Loucy (cell line): ENCODE data around the gene AIF1.

Experiments used
- H2AFZ ChIP-seq: fragments of 200-600 bp; sonication (generic); 2 replicates; pipeline ENCODE4 v1.6.0; 2016; ENCODE audit warnings: antibody characterized with exemption, mild to moderate bottlenecking, low read length, moderate library complexity
- H3F3A ChIP-seq: fragments of 200-600 bp; 2 replicates; pipeline ENCODE4 v1.6.0; 2016; ENCODE audit warnings: antibody characterized with exemption, low read depth, mild to moderate bottlenecking
- H3K27me3 ChIP-seq: fragments of 200-600 bp; sonication (generic); 2 replicates; pipeline ENCODE4 v1.6.1; 2014; ENCODE audit warnings: low read length, mild to moderate bottlenecking; ENCODE audit not compliant: insufficient read depth, poor library complexity, severe bottlenecking
- H3K36me3 ChIP-seq: fragments of 200-600 bp; sonication (generic); 2 replicates; pipeline ENCODE4 v1.6.1; 2016; ENCODE audit warnings: low read length; ENCODE audit not compliant: insufficient read depth
- H3K4me1 ChIP-seq: fragments of 200-600 bp; sonication (generic); 2 replicates; pipeline ENCODE4 v1.5.1; 2014; ENCODE audit warnings: low read length, mild to moderate bottlenecking; ENCODE audit not compliant: insufficient read depth, poor library complexity, severe bottlenecking
- H3K4me2 ChIP-seq: fragments of 200-600 bp; sonication (generic); 2 replicates; pipeline ENCODE4 v1.6.0; 2014; ENCODE audit warnings: antibody characterized with exemption, low read length, low read depth, mild to moderate bottlenecking; ENCODE audit not compliant: poor library complexity, severe bottlenecking
- H3K4me3 ChIP-seq: fragments of 200-600 bp; sonication (generic); 2 replicates; pipeline ENCODE4 v1.5.1; 2014; ENCODE audit warnings: low read length, mild to moderate bottlenecking, mixed read lengths; ENCODE audit not compliant: poor library complexity, severe bottlenecking
- H3K79me2 ChIP-seq: fragments of 200-600 bp; sonication (generic); 2 replicates; pipeline ENCODE4 v1.6.1; 2014; ENCODE audit warnings: low read length; ENCODE audit not compliant: insufficient read depth
- H3K9ac ChIP-seq: fragments of 200-600 bp; sonication (generic); 2 replicates; pipeline ENCODE4 v1.6.0; 2014; ENCODE audit warnings: mild to moderate bottlenecking, low read depth, low read length, moderate library complexity; ENCODE audit not compliant: poor library complexity, severe bottlenecking
- H3K9me2 ChIP-seq: fragments of 200-600 bp; sonication (generic); replicated peaks from 2 replicates; pipeline ENCODE4 v1.6.1; 2016; ENCODE audit warnings: low read depth, low read length, mixed read lengths
- H3K9me3 ChIP-seq: fragments of 200-600 bp; sonication (generic); 2 replicates; pipeline ENCODE4 v1.6.1; 2014; ENCODE audit warnings: mild to moderate bottlenecking, antibody characterized with exemption, low read length, low read depth; ENCODE audit not compliant: insufficient read depth
- H4K20me1 ChIP-seq: fragments of 200-600 bp; sonication (generic); 2 replicates; pipeline ENCODE4 v1.6.0; 2014; ENCODE audit warnings: antibody characterized with exemption, low read length, mild to moderate bottlenecking; ENCODE audit not compliant: insufficient read depth, poor library complexity, severe bottlenecking
- CTCF ChIP-seq: fragments of 200-600 bp; sonication (generic); conservative IDR thresholded peaks from 2 replicates; pipeline ENCODE4 v1.5.1; 2014; ENCODE audit warnings: mild to moderate bottlenecking, antibody characterized with exemption, low read length
- EZH2phosphoT487 ChIP-seq: fragments of 200-600 bp; IDR thresholded peaks from 2 replicates; pipeline ENCODE4 v1.6.1; 2018; ENCODE audit warnings: antibody characterized with exemption, mild to moderate bottlenecking, moderate library complexity, borderline replicate concordance

AIF1 gene

GRCh38 chr6:31643818-31644454, 28.9 kb downstream of the AIF1 start:
- no peak overlapping the region for H3K4me3 ChIP-seq
- TF ChIP-seq CTCF (no peak; the same call in 1 of the 2 replicates), EZH2phosphoT487 (no peak)
- H4K20me1 ChIP-seq: peaks cover 12% of the 10 kb centered on the region
- peaks cover 94% of the 10 kb centered on the region; the same call in 1 of the 2 replicates for H3K36me3 ChIP-seq
- H3K27me3 ChIP-seq: no peaks in the 10 kb centered on the region
- peaks cover 6% of the 10 kb centered on the region; the same call in 1 of the 2 replicates for H3F3A ChIP-seq
- H3K9me3 ChIP-seq: no peaks in the 10 kb centered on the region
- H3K79me2 ChIP-seq: peaks cover 32% of the 10 kb centered on the region
- H3K4me1 ChIP-seq: no peaks in the 10 kb centered on the region
- H3K4me2 ChIP-seq: no peak overlapping the region
- no peak overlapping the region for H3K9ac ChIP-seq
- no peaks in the 10 kb centered on the region for H3K9me2 ChIP-seq
- no peak overlapping the region for H2AFZ ChIP-seq

- Histone ChIP-seq H3K4me1 (peaks cover 2% of the 10 kb centered on the region), H3K9me2 (no peaks in the 10 kb centered on the region), H3K9ac (no peak overlapping the region), H3K27me3 (no peaks in the 10 kb centered on the region), H2AFZ (no peak overlapping the region), H3K79me2 (peaks cover 45% of the 10 kb centered on the region), H3K4me2 (no peak overlapping the region), H3F3A (no peaks in the 10 kb centered on the region), H3K4me3 (no peak overlapping the region), H3K36me3 (peaks cover 92% of the 10 kb centered on the region; the same call in 1 of the 2 replicates), H4K20me1 (peaks cover 22% of the 10 kb centered on the region), H3K9me3 (no peaks in the 10 kb centered on the region)
- TF ChIP-seq CTCF (no peak), EZH2phosphoT487 (no peak)
Observed at GRCh38 chr6:31645325-31645724, 30.3 kb downstream of the AIF1 start.

- Histone ChIP-seq H3K4me2 (peak overlapping the region; percentile 85), H3K27me3 (no peaks in the 10 kb centered on the region), H2AFZ (peak overlapping the region; percentile 82; the same call in 1 of the 2 replicates), H3K79me2 (peaks cover 58% of the 10 kb centered on the region), H3K9ac (peak overlapping the region; percentile 88), H4K20me1 (peaks cover 33% of the 10 kb centered on the region), H3K9me2 (no peaks in the 10 kb centered on the region), H3K36me3 (peaks cover 32% of the 10 kb centered on the region; the same call in 1 of the 2 replicates), H3K9me3 (no peaks in the 10 kb centered on the region), H3K4me3 (peak overlapping the region; percentile 81), H3F3A (0 out of 2 replicates have a peak, but pooled peaks cover 7% of the 10 kb centered on the region), H3K4me1 (peaks cover 19% of the 10 kb centered on the region)
- TF ChIP-seq EZH2phosphoT487: no peak
- TF ChIP-seq CTCF: no peak
Observed at GRCh38 chr6:31651602-31652191, 36.7 kb downstream of the AIF1 start.
